OCI-LY3 (cell line): ENCODE measurements around the gene CERS3.

Source experiments
- CTCF ChIP-seq: fragments of 200-600, 300-600 bp; sonication (generic); IDR thresholded peaks from 2 replicates; pipeline ENCODE4 v1.5.1; 2014; ENCODE audit warnings: antibody characterized with exemption, low read length, low read depth
- EZH2phosphoT487 ChIP-seq: fragments of 200-600 bp; shearing (Covaris generic); IDR thresholded peaks from 2 replicates; pipeline ENCODE4 v1.6.1; 2018; ENCODE audit warnings: antibody characterized with exemption, mixed run types, low read depth

GRCh38 chr15:100483370-100483769, 45.4 kb downstream of the CERS3 start:
- TF ChIP-seq CTCF (no peak), EZH2phosphoT487 (no peak)
